ENCODE data around the gene PRR14. TPM values are rescaled to one million over a fixed set of nuclear protein-coding genes. Genes with fewer than 3 reads are reported as not detected.

PRR14 gene
- polyA plus RNA-seq, 1 experiment = 5.2 TPM

GRCh38 chr16:30703971-30704370 lies 53.2 kb downstream of the PRR14 start:
- TF ChIP-seq CTCF (IDR thresholded peaks at IDR 0.05; ENCODE audit: insufficient read depth, low read depth, low read length) = no peak
- no peak overlapping the region for H3K4me3 ChIP-seq (ENCODE audit: low read depth, low read length)
- DNase-seq (ENCODE audit: low read depth) = no peak
- no peaks in the 10 kb centered on the region for H3K27me3 ChIP-seq (ENCODE audit: control insufficient read depth, insufficient read depth, low read length)
- peaks cover 43% of the 10 kb centered on the region for H3K36me3 ChIP-seq (ENCODE audit: control insufficient read depth, insufficient read depth, low read length)
- ChIA-PET CTCF (no interaction called here), POLR2A (no interaction called here)

Small RNAs within 50 kb of the gene (small RNA-seq; reads per million reads assigned to genes)
- gene AC093249.1 (ENCODE audit: insufficient read length, low read depth, low replicate concordance) (not detected), gene RNU6-1043P (ENCODE audit: insufficient read length, low read depth, low replicate concordance) (not detected), gene RNU6-416P (ENCODE audit: insufficient read length, low read depth, low replicate concordance) (not detected)

Other genes with a start within 250 kb of the PRR14 start
- gene ZNF771, start 243.4 kb upstream of the PRR14 start, polyA plus RNA-seq (2011; rRNA removed) = 6.8 and 7.9 TPM in 2 replicates
- gene DCTPP1, start 220.9 kb upstream of the PRR14 start, polyA plus RNA-seq (2011; rRNA removed) = 27.5 and 33.9 TPM in 2 replicates
- gene SEPHS2, start 205.1 kb upstream of the PRR14 start, polyA plus RNA-seq (2011; rRNA removed) = 44.4 and 50.3 TPM in 2 replicates
- 0.06 TPM in 2 replicates for gene ITGAL, start 178.2 kb upstream of the PRR14 start, polyA plus RNA-seq (2011; rRNA removed)
- gene ZNF768, start 124.4 kb upstream of the PRR14 start, polyA plus RNA-seq (2011; rRNA removed) = 14.0 and 17.2 TPM in 2 replicates
- gene ZNF747, start 116.1 kb upstream of the PRR14 start, polyA plus RNA-seq (2011; rRNA removed) = 5.5 and 6.4 TPM in 2 replicates
- 2.3 and 2.6 TPM in 2 replicates for gene ZNF764, start 92.6 kb upstream of the PRR14 start, polyA plus RNA-seq (2011; rRNA removed)
- gene ZNF688, start 79.2 kb upstream of the PRR14 start, polyA plus RNA-seq (2011; rRNA removed) = 6.3 and 8.8 TPM in 2 replicates
- gene ZNF785, start 65.3 kb upstream of the PRR14 start, polyA plus RNA-seq (2011; rRNA removed) = 6.6 TPM in 2 replicates
- gene ZNF689, start 40.6 kb upstream of the PRR14 start, polyA plus RNA-seq (2011; rRNA removed) = 3.6 and 4.1 TPM in 2 replicates
- 7.8 and 9.4 TPM in 2 replicates for gene FBRS, start 7.5 kb downstream of the PRR14 start, polyA plus RNA-seq (2011; rRNA removed)
- gene SRCAP, start 48.2 kb downstream of the PRR14 start, polyA plus RNA-seq (2011; rRNA removed) = 3.2 and 4.4 TPM in 2 replicates
- 24.9 and 32.4 TPM in 2 replicates for gene PHKG2, start 97.5 kb downstream of the PRR14 start, polyA plus RNA-seq (2011; rRNA removed)
- gene CFAP119, start 111.1 kb downstream of the PRR14 start, polyA plus RNA-seq (2011; rRNA removed) = 4.7 and 5.0 TPM in 2 replicates
- 64.7 and 82.4 TPM in 2 replicates for gene RNF40, start 111.4 kb downstream of the PRR14 start, polyA plus RNA-seq (2011; rRNA removed)
- 4.6 and 6.0 TPM in 2 replicates for gene ZNF629, start 136.2 kb downstream of the PRR14 start, polyA plus RNA-seq (2011; rRNA removed)
- 27.4 and 27.8 TPM in 2 replicates for gene BCL7C, start 243.1 kb downstream of the PRR14 start, polyA plus RNA-seq (2011; rRNA removed)
- 14.9 and 22.2 TPM in 2 replicates for gene CTF1, start 245.7 kb downstream of the PRR14 start, polyA plus RNA-seq (2011; rRNA removed)